ENCODE measurements around the gene KCNK13. TPM values are rescaled to one million over a fixed set of nuclear protein-coding genes. Genes with fewer than 3 reads are reported as not detected.
A peak's percentile ranks its signal among the peaks of the same experiment; 100 is the strongest.
"Not testable (repeated sequence)": the region's sequence is repeated elsewhere in the genome, so short reads cannot be mapped to it uniquely, and the experiment has no call there.

Gene KCNK13
- total RNA-seq, 2 donors from 2014 or later = 0.93 to 6.0 TPM

DNA sequence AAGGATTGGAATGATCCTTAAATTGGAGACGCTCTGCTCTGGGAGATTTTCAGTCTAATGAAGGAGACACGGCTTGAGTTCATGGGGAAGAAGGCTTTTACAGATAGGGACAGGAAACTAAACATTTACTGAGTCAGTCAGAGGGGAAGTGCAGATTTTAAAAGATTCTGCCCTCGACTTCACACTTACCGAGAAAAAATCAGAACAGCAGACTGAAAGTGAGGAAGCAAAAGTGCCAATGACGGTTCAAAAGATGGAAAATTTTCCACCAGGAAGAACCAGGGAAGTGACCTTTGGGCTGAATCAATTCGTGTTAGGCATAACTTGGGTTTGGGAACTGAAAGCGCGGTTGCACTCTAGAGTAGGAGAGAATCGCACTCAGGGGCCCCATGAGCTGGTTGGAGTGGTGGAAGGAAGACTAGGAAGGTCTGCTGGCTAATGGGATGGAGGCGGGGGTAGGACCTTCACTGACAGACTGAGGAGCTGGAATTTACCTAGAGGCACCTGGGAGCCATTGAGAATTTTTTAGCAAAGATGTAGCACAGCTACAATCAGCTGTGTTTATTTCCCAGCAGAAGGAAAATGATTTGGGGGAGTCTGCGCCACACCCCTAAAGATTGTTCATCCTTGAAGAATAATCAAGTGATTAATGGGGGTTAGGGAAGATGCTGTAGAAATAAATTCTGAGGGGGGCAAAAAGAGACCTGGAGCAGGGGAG is 1.2 kb downstream of the KCNK13 start:
- peaks cover 0 to 31% of the 10 kb centered on the region in 2 donors for H3K4me1 ChIP-seq
- peaks cover 0 to 17% of the 10 kb centered on the region in 2 donors for H3K27me3 ChIP-seq
- TF ChIP-seq, protein P1, sequence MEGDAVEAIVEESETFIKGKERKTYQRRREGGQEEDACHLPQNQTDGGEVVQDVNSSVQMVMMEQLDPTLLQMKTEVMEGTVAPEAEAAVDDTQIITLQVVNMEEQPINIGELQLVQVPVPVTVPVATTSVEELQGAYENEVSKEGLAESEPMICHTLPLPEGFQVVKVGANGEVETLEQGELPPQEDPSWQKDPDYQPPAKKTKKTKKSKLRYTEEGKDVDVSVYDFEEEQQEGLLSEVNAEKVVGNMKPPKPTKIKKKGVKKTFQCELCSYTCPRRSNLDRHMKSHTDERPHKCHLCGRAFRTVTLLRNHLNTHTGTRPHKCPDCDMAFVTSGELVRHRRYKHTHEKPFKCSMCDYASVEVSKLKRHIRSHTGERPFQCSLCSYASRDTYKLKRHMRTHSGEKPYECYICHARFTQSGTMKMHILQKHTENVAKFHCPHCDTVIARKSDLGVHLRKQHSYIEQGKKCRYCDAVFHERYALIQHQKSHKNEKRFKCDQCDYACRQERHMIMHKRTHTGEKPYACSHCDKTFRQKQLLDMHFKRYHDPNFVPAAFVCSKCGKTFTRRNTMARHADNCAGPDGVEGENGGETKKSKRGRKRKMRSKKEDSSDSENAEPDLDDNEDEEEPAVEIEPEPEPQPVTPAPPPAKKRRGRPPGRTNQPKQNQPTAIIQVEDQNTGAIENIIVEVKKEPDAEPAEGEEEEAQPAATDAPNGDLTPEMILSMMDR (IDR thresholded peaks at IDR 0.05) = no peak
- H3K27ac ChIP-seq = no peak overlapping the region
- H3K4me3 ChIP-seq = peak overlapping the region in 1 of 2 donors; percentile 55
- DNase-seq (ENCODE audit: low spot score) = no peak
- H3K36me3 ChIP-seq = no peaks in the 10 kb centered on the region
- H3K9me3 ChIP-seq = no peaks in the 10 kb centered on the region

DNA sequence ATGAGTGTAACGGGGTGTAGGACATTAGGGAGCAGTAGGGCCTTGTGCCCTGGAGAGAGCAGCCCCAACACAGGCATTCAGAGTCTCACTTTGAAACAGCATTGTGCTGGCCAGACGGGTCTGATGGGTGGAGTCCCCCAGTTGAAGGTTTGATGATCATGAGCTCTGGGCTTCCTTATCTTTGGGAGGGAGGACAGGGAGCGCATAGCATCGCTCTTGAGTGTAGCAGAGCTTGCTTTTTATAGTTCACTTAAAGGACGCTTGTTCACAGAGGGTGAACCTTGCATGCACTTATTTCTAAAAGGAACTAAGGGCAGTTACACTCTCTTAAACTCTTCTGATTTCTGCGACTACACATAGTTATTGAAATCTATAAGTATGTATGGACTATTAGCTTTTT is 10.6 kb downstream of the KCNK13 start:
- no peak for DNase-seq (ENCODE audit: low spot score)
- TF ChIP-seq, protein P1 (IDR thresholded peaks at IDR 0.05) = no peak
- Histone ChIP-seq H3K27me3 (no peaks in the 10 kb centered on the region), H3K4me1 (no peaks in the 10 kb centered on the region), H3K27ac (peak overlapping the region in 1 of 2 donors; percentile 51), H3K4me3 (no peak overlapping the region), H3K36me3 (no peaks in the 10 kb centered on the region), H3K9me3 (no peaks in the 10 kb centered on the region)

DNA sequence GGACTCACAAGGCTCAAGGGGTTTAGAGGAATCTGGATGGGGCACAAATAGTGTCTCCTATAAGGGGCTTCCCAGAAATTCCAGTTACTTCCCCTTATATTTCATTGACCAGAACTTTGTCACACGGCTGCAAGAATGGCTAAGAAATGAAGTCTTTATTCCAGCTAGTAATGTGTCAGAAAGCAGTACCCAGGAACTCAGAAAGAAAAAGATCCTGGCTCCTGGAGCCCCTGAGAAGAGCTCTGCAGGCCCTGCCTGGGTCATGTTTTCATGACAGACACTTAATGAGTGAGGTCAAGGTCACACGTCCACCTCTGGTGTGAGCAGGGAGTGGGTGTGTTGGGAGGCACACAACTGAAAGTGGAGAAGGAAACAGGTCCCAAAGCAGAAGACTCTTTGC is 17.8 kb downstream of the KCNK13 start:
- Histone ChIP-seq H3K27me3 (no peaks in the 10 kb centered on the region), H3K4me3 (no peak overlapping the region), H3K4me1 (no peaks in the 10 kb centered on the region), H3K9me3 (peaks cover 0 to 5% of the 10 kb centered on the region in 2 donors), H3K36me3 (no peaks in the 10 kb centered on the region), H3K27ac (no peak overlapping the region)
- no peak for DNase-seq (ENCODE audit: low spot score)
- TF ChIP-seq, protein P1 (IDR thresholded peaks at IDR 0.05) = no peak

DNA sequence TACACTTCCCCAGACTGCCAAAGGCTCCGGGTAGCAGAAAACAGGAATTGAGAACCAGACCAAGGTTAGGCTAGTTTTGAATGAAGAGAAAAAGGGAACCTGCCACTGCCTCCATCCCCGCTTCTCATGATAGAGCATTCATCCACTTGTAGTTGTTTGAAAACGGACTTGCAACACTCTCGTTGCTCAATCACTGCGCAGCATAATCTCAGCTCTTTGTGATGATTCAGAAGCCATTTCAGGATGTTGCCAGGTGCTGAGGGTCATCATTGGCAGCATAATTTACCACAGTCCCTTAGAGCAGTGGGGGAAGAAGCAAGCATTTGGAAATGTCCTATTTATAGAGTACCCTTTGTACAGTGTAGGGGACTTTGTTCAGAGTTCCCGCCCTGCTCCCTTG is 25.6 kb downstream of the KCNK13 start:
- peak; percentile 78 for DNase-seq (ENCODE audit: low spot score)
- Histone ChIP-seq H3K27me3 (no peaks in the 10 kb centered on the region), H3K36me3 (no peaks in the 10 kb centered on the region), H3K9me3 (no peaks in the 10 kb centered on the region), H3K4me1 (peaks cover 0 to 6% of the 10 kb centered on the region in 2 donors), H3K27ac (peak overlapping the region in 1 of 2 donors; percentile 82), H3K4me3 (no peak overlapping the region)
- TF ChIP-seq, protein P1 (IDR thresholded peaks at IDR 0.05) = no peak

DNA sequence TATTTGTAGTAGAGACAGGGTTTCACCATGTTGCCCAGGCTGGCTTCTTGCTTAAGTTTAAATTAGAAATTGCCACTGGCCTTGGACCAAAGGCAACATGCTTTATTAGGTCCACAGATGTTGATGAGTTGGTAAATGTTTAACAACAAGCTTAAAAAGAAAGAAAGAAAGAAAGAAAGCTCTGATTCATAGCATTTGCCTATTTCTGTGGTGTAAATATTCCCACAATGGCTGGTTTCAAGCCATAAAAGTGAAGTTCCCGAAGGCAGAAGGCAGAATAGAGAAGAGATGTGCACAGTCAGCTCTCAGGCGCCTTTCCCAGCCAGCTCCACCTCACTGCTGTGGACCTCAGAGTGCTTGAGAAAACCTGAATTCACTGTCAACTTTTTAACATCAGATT is 26.4 kb downstream of the KCNK13 start:
- TF ChIP-seq, protein P1 (IDR thresholded peaks at IDR 0.05) = no peak
- Histone ChIP-seq H3K4me1 (peaks cover 0 to 6% of the 10 kb centered on the region in 2 donors), H3K9me3 (no peaks in the 10 kb centered on the region), H3K27me3 (no peaks in the 10 kb centered on the region), H3K4me3 (no peak overlapping the region), H3K36me3 (no peaks in the 10 kb centered on the region), H3K27ac (peak overlapping the region in 1 of 2 donors; percentile 82)
- DNase-seq (ENCODE audit: low spot score) = no peak

DNA sequence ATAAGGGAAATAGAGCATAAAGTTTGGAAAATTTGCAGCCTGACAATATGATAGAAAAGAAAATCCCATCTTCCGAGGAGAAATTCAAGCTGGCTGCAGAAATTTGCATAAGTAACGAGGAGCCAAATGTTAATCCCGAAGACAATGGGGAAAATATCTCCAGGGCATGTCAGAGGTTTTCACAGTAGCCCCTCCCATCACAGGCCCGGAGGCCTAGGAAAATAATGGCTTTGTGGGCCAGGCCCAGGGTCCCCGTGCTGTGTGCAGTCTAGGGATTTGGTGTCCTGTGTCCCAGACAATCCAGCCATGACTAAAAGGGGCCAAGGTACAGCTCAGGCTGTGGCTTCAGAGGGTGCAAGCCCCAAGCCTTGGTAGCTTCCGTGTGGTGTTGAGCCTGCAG is 27.7 kb downstream of the KCNK13 start:
- not testable (repeated sequence) for H3K36me3 ChIP-seq; H3K4me1 ChIP-seq; H3K9me3 ChIP-seq; DNase-seq (ENCODE audit: low spot score); H3K4me3 ChIP-seq; H3K27me3 ChIP-seq; H3K27ac ChIP-seq
